Activated T-cell treated with anti-CD3 and anti-CD28 coated beads for 48 hours (primary cell): ENCODE results near the gene HOXB13.

Source experiments
- DNase-seq: peaks from one replicate; pipeline ENCODE4 v3.0.0-alpha.2; 2020; ENCODE audit warnings: low read depth

HOXB13 gene

GRCh38 chr17:48704361-48705248 lies 23.9 kb downstream of the HOXB13 start:
- no peak for DNase-seq

GRCh38 chr17:48701864-48702532 lies 26.6 kb downstream of the HOXB13 start:
- no peak for DNase-seq

- no peak for DNase-seq
Observed at GRCh38 chr17:48693178-48693577, 35.4 kb downstream of the HOXB13 start.

- DNase-seq, result no peak
Observed at GRCh38 chr17:48692049-48692448, 36.5 kb downstream of the HOXB13 start.

- no peak for DNase-seq
Observed at GRCh38 chr17:48690655-48691054, 37.9 kb downstream of the HOXB13 start.

GRCh38 chr17:48681609-48682008 lies 46.9 kb downstream of the HOXB13 start:
- no peak for DNase-seq

GRCh38 chr17:48679385-48680096 lies 49.0 kb downstream of the HOXB13 start:
- no peak for DNase-seq

- peak; percentile 73 for DNase-seq
Observed at GRCh38 chr17:48678141-48678971, 50.2 kb downstream of the HOXB13 start.

GRCh38 chr17:48676963-48677558 lies 51.5 kb downstream of the HOXB13 start:
- DNase-seq, result no peak
